Hindlimb muscle (tissue), 1 donor: ENCODE measurements around the gene HERC2. TPM values are rescaled to one million over a fixed set of nuclear protein-coding genes. Genes with fewer than 3 reads are reported as not detected.

Experiments
- DNase-seq: peaks from one replicate; pipeline ENCODE4 v3.0.0-alpha.2; 2013
- polyA plus RNA-seq: library from polyadenylated mRNA; unstranded; fragments of 120-200 nt; gene quantifications from one replicate; pipeline ENCODE4 v1.2.1, GENCODE V29; 2013; ENCODE audit not compliant: insufficient read length

Gene HERC2
- polyA plus RNA-seq, 1 donor, result 38.3 TPM

DNA sequence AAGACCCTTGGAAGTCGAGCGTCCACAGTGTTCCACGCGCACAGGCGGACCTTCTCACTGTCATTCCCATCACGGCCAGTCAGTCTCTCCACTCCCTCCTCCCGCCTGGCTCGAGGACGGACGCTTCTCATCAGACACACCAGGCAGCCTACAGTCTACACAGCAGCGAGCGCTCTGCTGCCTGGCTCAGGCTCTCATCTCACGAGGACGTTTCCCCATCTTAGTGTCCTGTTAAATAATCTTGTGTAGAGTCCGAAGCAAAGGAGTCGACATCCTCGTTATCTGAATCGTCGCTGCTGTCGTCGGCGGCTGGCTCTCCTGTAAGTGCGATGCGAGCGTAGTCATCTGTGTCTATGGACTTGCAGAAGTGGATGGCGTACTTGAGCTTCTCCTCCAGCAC, 210.4 kb downstream of the HERC2 start:
- no peak for DNase-seq

GRCh38 chr15:28110481-28110881, 211.5 kb downstream of the HERC2 start:
- no peak for DNase-seq

GRCh38 chr15:28109626-28110455, 212.1 kb downstream of the HERC2 start:
- no peak for DNase-seq

DNA sequence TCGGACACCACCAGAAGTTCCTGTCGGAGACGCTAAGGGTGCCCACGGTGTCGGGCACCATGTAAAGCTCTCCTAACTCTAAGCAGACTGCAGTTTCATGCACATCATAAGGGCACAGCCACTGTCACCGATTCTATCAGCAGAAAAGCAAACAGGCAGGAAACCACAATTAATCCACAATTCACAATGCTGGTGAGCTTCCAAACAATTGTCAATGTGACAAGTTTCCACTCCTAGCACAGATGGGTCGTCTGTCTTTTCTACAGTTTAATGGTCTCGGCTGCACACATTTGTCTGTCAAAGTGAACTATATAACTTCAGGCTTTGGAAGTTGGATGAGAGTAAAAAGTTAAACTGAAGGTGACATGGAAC, 214.1 kb downstream of the HERC2 start:
- DNase-seq, result no peak

DNA sequence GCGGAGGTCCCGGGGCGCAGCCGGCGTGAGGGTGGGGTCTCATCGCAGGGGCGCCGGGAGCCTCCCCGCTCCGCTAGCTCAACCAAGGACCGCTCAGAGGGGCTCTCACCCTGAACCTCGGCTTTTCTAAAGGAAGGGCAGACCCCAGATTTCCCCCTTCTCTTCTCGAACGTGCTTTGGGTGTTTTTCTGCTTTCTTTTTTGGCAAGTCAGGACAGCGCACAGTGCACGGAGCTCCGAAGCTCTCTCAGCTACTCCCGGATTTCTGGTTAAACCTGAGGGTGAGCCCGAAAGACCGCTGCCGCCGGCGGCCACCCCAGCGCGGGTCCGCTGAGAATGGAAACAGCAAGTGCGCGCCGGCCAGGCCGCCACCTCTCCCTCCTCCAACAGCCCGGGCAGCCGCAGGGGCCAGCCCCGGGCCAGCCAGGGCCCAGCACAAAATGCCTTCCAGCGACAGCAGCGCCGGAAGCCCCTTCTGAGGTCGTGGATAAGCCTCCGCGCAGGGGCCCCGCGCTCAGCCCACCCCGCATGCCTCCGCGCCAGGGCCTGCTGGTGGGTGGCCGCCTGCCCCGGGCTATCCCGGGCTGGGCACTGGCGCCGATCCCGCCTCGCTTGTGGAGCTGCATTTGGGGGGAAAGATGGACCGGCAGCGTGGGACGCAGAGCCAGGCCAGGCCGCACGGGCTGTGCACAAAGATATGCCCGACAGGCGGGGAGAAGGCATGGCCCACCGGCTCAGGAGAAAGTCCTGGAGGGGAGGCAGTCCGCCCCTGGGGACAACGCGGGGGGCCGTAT, 214.7 kb downstream of the HERC2 start:
- no peak for DNase-seq

DNA sequence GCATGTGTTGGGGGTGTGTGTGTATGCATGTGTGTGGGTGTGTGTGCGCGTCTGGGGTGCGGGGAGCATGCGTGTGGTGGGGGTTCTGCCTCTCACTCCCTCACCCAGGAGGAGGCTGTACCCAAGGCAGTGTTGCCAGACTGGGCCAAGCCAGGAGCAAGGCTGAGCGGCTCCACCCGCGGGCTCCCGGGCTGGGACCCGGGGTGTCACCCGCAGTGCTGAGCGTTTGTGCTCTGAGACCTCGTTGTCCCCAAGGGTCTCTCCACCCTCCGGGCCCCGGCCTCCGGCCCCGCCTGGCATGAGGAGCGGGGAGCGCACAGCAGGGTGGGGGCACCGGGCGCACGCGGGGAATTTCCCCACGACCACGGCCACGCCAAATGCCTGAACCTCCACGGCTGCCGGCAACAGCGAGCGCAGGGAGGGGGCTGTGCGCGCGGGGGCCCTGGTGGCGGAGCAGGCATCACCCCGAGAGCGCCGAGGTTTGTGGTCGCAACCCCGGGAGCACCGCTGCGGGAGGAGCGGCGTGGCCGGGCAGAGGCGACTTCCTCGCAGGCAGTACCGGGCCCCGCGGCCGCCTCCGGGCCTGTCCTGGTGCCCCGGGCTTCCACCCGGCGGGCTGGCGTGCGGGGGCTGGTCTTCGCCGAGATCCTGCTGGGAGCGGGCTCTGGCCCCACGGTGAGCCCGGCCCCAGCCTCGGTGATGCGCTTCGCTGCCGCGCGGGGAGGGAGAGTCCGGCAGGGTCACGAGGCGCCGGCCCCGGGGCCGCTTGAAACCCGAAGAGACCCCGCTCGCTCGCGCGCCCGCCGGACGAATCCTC, 215.5 kb downstream of the HERC2 start:
- no peak for DNase-seq

GRCh38 chr15:28105793-28106192, 216.2 kb downstream of the HERC2 start:
- DNase-seq, result no peak

DNA sequence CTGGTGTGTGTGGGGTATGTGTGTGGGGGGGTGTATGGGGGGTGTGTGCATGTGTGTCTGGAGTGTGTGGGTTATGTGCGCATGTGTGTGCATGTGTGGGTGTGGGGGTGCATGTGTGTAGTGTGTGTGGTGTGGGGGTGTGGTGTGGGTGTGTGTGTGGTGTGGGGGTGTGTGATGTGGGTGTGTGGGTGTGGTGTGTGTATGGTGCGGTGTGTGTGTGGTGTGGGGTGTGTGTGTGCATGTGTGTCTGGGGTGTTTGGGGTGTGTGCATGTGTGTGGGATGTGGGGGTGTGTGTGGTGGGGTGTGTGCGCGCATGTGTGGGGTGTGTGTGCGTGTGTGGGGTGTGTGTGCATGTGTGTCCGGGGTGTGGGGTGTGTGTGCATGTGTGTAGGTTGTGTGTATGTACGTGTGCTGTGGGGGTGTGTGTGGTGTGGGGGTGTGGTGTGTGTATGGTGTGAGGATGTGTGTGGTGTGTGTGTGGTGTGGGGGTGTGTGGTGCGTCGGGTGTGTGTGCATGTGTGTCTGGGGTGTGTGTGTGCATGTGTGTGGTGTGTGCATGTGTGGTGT, 216.7 kb downstream of the HERC2 start:
- DNase-seq, result no peak

GRCh38 chr15:28104326-28104725, 217.7 kb downstream of the HERC2 start:
- DNase-seq, result no peak

DNA sequence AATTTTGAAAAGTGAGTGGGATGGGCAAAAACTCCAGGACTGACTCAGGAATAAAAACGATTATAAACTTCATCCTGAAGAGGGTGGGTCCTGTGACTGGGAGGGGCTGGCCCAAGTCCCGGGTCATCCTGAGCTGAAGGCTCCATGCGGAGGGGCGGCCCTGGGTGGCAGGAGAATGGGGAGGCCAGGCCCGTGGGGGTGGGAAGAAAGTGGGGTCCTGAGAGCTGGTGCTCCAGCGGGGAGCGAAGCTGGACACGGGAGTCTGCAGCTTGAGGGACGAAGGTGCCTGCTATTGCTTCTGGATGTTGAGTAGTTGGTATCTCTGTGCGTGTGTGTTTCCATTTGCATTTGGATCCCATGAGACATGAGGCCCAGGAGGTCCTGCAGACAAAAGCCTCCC, 218.1 kb downstream of the HERC2 start:
- no peak for DNase-seq

DNA sequence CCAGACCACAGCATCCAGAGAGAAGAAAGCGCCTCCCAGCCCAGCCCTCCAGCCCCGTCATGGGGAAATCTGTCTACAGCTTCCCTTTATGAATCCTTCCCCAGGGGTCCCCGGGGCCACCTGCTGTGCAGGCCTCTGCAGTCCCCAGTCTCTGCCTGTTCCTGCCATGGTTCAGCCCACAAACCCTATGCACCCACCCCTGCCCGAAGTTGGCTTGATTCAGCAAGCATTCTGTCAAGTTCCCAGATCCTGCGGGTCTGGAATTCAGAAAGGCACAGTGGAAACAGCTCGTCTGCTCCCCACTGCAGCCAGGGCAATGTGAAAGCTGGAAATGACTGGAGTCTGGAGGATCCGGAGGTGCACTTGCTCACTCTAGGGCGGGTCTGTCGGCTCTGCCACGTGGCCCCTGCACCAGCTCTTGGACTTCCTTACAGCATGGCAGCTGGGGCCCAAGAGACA, 220.0 kb downstream of the HERC2 start:
- DNase-seq, result no peak

- DNase-seq, result no peak
Measured at GRCh38 chr15:28101201-28101600, 220.8 kb downstream of the HERC2 start.

- DNase-seq, result no peak
Measured at GRCh38 chr15:28100516-28101195, 221.3 kb downstream of the HERC2 start.

DNA sequence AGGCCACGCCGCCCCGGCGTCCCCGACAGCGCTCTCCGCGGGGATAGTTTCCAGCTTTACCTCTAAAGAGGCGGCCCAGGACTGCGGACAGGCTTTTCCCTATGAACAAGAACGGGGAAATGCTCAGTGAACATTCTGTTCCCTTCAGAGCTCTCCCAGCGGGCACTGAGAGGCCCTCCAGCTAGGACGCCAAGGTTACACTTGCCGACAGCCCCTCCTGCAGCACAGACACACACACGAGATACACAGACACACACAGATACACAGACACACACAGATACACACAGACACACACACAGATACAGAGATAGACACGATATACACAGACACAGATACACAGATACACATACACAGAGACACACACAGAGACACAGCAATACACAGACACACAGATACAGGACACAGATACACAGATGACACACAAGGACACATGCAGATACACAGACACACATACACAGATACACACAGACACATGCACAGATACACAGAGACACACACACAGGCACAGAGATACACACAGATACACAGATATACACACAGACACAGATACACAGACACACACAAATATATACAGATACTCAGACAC, 222.3 kb downstream of the HERC2 start:
- DNase-seq, result no peak

DNA sequence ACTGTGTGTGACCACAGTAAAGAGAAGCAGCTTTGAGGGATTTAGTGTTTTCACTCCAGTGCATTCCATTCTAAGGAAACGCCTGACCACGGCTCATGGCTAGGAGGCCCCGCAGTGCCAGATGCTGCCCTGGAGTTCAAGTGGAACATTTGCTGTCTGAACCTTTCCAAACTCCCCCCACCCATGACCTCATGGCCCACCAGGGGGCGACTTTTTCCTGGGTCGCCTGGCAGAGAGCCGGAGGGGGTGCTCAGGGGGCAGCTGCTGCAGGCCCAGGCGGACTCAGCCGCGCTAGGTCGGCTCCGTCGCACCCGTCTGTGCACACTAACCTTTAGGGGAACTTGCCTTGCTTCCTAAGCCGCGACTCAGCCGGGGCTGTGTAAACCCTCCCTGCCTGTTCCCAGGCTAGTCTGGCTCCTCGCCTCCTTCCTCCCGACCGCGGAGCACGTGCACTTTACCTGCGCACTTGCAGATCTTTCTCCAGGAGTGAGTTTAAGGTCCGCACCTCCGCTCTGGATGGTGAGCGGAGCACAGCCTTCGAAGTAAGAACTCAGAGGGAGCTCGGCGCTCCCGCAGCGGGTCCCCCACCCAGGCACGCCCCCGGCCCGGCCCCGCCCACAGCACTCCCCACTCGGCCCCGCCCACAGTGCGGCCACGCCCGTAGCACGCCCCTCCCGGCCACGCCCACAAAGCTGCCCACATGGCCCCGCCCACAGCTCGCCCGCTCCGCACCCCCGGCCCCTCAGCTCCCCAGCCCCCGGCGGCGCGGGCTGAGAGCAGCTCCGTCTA, 223.0 kb downstream of the HERC2 start, which contains the start of gene OCA2:
Gene OCA2 (minus strand): TSS at position 550 of the 789 bp plus-strand sequence. CDS start 17,441 bp downstream, outside the sequence.
- DNase-seq, result no peak

DNA sequence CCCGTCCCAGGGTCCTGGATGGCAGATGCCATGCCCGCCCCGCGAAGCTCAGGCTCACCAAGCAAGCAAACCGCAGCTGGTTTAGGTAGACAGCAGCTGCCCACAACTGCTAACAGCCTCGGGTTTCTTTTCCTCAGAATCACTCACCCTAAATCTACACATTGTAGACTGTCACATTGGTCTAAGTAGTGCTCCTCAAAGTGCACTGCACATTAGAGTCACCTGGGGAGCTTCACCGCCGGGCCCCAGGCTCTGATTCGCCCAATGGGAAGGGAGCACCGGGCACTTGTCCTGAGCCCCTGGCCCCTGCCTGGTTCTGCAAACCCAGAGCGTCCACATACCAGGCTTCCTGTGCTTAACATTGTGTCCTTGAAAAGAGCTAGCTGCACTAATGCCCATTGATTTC, 223.6 kb downstream of the HERC2 start:
- no peak for DNase-seq

DNA sequence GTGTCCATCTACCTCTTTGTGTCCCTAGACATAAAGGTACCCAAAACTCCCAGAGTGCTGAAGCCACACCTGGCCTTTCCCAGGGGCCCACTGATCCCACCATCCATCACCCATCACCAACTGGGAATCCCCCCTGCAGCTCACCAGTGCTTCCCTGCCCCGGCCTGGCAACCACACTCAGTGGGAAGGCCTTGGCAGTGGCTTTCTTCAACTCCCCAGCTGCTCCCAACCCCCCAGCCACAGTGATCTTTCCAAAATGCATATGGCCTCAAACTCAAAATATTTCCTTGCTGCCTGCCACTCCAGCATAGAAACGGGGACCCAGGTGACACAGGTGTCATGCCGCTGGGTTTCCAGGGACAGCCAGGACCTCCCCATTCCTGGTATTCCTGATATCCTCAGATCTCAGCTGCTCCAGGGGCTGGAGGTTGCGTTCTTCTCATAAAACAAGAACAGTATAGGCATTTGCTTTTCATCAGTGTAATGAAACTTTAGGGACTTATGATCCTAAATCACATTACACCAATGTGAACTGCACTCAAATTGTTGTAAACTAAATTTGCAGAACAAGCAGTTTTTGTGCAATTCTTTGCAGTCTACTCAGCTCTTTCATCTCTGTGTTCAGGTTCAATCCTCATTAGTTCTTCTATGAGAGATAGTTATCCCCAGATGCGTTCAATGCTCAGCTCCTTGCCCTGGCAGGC, 224.2 kb downstream of the HERC2 start:
- DNase-seq, result no peak

- no peak for DNase-seq
Measured at GRCh38 chr15:28096670-28097431, 225.1 kb downstream of the HERC2 start.

- no peak for DNase-seq
Measured at GRCh38 chr15:28096411-28096669, 225.6 kb downstream of the HERC2 start.
